ENCODE results near the gene ATP11B. TPM values are rescaled to one million over a fixed set of nuclear protein-coding genes. Genes with fewer than 3 reads are reported as not detected.
"Not testable (repeated sequence)": the region's sequence is repeated elsewhere in the genome, so short reads cannot be mapped to it uniquely, and the experiment has no call there.

ATP11B gene
- total RNA-seq, 2 experiments from 2014 or later = 139 to 143 TPM

DNA sequence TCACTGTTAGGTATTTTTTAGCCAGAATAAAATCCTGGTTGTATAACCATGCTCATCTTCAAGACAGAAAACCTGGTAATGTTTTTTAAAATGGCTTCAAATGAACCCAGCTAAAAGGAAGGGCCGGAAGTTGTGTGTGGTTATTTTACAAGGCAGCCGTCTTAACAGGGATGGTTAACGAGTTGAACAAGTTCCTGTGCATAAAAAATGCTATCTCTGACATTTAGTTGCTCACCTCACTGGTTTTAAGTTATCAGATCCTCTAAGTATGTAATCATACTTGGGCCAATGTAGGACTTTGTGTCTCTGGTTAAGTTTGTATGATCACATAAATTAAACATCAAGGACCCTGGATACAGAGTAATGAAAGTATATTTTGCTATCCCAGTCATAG, 2.1 kb downstream of the ATP11B start:
- Histone ChIP-seq H3K27me3 (ENCODE audit: control insufficient read depth in 1 of 2, insufficient read depth in 2 of 2, low read length in 2 of 2) (no peaks in the 10 kb centered on the region), H3K4me3 (ENCODE audit: low read length) (peak overlapping the region; percentile 70), H3K9me3 (ENCODE audit: control insufficient read depth in 1 of 2, insufficient read depth in 1 of 2, low read length in 2 of 2) (no peaks in the 10 kb centered on the region), H3K4me1 (ENCODE audit: insufficient read depth, low read length) (peaks cover 21% of the 10 kb centered on the region), H3K36me3 (ENCODE audit: insufficient read depth, low read length) (no peaks in the 10 kb centered on the region), H3K27ac (ENCODE audit: low read depth in 1 of 2, low read length in 2 of 2) (peak overlapping the region; percentile 88)
- peaks cover 30% of the 10 kb centered on the region for H3K36me3 Mint-ChIP-seq (ENCODE audit: low read depth)
- H3K27me3 Mint-ChIP-seq = no peaks in the 10 kb centered on the region
- peak overlapping the region; percentile 91 for H3K27ac Mint-ChIP-seq
- intact Hi-C loops (cut with DNase I, micrococcal nuclease) = loop anchor here (2.0 to 10.0 kb wide), 4 partner anchors 13 to 1881 kb away; partner anchors contain the start of genes FXR1 (in 1 of the 2), KLHL24 (in 1 of the 2) and PSMD2 (in 1 of the 2)
- peak in 12 of 14 experiments; percentile 4 to 85 (median 19) for DNase-seq
- H3K4me1 Mint-ChIP-seq (ENCODE audit: low read depth) = peaks cover 48% of the 10 kb centered on the region
- peak overlapping the region; percentile 96 for H3K4me3 Mint-ChIP-seq
- CTCF ChIA-PET = interaction anchor here (1.3 to 1.4 kb wide), 2 partner anchors 9 to 32 kb away, joined by 3 read pairs; no protein-coding TSS in a partner anchor
- no peaks in the 10 kb centered on the region for H3K9me3 Mint-ChIP-seq
- ATAC-seq (ENCODE audit: poor library complexity) = peak; percentile 60
- TF ChIP-seq, protein P1, sequence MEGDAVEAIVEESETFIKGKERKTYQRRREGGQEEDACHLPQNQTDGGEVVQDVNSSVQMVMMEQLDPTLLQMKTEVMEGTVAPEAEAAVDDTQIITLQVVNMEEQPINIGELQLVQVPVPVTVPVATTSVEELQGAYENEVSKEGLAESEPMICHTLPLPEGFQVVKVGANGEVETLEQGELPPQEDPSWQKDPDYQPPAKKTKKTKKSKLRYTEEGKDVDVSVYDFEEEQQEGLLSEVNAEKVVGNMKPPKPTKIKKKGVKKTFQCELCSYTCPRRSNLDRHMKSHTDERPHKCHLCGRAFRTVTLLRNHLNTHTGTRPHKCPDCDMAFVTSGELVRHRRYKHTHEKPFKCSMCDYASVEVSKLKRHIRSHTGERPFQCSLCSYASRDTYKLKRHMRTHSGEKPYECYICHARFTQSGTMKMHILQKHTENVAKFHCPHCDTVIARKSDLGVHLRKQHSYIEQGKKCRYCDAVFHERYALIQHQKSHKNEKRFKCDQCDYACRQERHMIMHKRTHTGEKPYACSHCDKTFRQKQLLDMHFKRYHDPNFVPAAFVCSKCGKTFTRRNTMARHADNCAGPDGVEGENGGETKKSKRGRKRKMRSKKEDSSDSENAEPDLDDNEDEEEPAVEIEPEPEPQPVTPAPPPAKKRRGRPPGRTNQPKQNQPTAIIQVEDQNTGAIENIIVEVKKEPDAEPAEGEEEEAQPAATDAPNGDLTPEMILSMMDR (IDR thresholded peaks at IDR 0.05) = no peak
- POLR2A ChIA-PET = interaction anchor here (1.0 to 3.2 kb wide), 8 partner anchors 9 to 304 kb away, joined by 3 to 13 read pairs (median 7); partner anchors contain the start of gene MCCC1

DNA sequence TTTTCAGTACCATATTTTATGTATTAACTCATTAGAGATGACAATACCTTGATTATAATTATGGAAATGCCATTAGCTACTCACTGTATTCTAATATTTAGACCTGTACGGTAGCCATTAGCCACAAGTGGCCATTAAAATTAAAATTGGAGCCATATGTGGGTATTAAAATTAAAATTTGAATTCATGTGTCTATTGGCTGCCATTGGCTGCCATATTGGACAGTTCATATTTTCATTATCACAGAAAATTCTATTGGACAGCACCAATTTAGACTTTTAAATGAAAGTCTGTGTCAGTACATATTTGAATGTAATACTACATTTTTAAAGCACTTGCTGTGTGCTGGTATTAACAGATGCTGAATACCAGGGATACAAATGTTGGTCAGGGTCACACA, 3.0 kb downstream of the ATP11B start:
- Histone ChIP-seq H3K27me3 (ENCODE audit: control insufficient read depth in 1 of 2, insufficient read depth in 2 of 2, low read length in 2 of 2) (no peaks in the 10 kb centered on the region), H3K4me1 (ENCODE audit: insufficient read depth, low read length) (peaks cover 21% of the 10 kb centered on the region), H3K36me3 (ENCODE audit: insufficient read depth, low read length) (no peaks in the 10 kb centered on the region), H3K9me3 (ENCODE audit: control insufficient read depth in 1 of 2, insufficient read depth in 1 of 2, low read length in 2 of 2) (no peaks in the 10 kb centered on the region), H3K4me3 (ENCODE audit: low read length) (no peak overlapping the region), H3K27ac (ENCODE audit: low read depth in 1 of 2, low read length in 2 of 2) (peak overlapping the region; percentile 4 to 88)
- H3K27ac Mint-ChIP-seq = peak overlapping the region; percentile 91
- CTCF ChIA-PET = interaction anchor here (1.3 to 1.4 kb wide), 2 partner anchors 8 to 31 kb away, joined by 3 read pairs; no protein-coding TSS in a partner anchor
- H3K9me3 Mint-ChIP-seq = no peaks in the 10 kb centered on the region
- intact Hi-C loops (cut with DNase I, micrococcal nuclease) = loop anchor here in 1 of 2 experiments (5.0 to 10.0 kb wide), 3 partner anchors 838 to 1882 kb away; partner anchors contain the start of genes FXR1, KLHL24 and PSMD2
- H3K27me3 Mint-ChIP-seq = no peaks in the 10 kb centered on the region
- DNase-seq (no peak), ATAC-seq (ENCODE audit: poor library complexity) (no peak)
- TF ChIP-seq, protein P1 (IDR thresholded peaks at IDR 0.05) = no peak
- H3K4me1 Mint-ChIP-seq (ENCODE audit: low read depth) = peaks cover 54% of the 10 kb centered on the region
- H3K36me3 Mint-ChIP-seq (ENCODE audit: low read depth) = peaks cover 30% of the 10 kb centered on the region
- POLR2A ChIA-PET = interaction anchor here (2.4 kb wide), 1 partner anchor 13 kb away, joined by 8 read pairs; no protein-coding TSS in a partner anchor
- peak overlapping the region; percentile 96 for H3K4me3 Mint-ChIP-seq

DNA sequence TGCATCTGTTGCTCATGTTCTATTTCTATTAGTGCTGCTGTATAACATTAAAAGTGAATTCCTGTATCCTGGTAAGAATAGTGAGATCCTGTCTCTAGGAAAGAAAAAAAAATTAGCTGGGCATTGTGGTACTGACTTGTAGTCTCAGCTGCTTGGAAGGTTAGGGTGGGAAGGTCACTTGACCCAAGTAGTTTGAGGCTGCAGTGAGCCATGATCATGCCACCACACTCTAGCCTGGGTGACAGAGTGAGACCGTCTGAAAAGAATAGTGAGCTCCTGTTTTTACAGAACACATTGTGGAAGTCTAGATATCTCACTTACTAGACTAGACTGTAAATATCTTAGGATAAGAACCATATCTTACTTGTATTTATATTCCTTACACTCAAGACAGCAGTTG, 4.6 kb downstream of the ATP11B start:
- Histone ChIP-seq H3K27me3 (ENCODE audit: control insufficient read depth in 1 of 2, insufficient read depth in 2 of 2, low read length in 2 of 2) (no peaks in the 10 kb centered on the region), H3K36me3 (ENCODE audit: insufficient read depth, low read length) (no peaks in the 10 kb centered on the region), H3K9me3 (ENCODE audit: control insufficient read depth in 1 of 2, insufficient read depth in 1 of 2, low read length in 2 of 2) (no peaks in the 10 kb centered on the region), H3K4me1 (ENCODE audit: insufficient read depth, low read length) (peaks cover 13% of the 10 kb centered on the region), H3K27ac (ENCODE audit: low read depth in 1 of 2, low read length in 2 of 2) (no peak overlapping the region), H3K4me3 (ENCODE audit: low read length) (no peak overlapping the region)
- TF ChIP-seq, protein P1 (IDR thresholded peaks at IDR 0.05) = no peak
- DNase-seq (no peak), ATAC-seq (ENCODE audit: poor library complexity) (no peak)
- peaks cover 65% of the 10 kb centered on the region for H3K4me1 Mint-ChIP-seq (ENCODE audit: low read depth)
- H3K9me3 Mint-ChIP-seq = no peaks in the 10 kb centered on the region
- peak overlapping the region; percentile 65 for H3K4me3 Mint-ChIP-seq
- CTCF ChIA-PET = no interaction called here
- intact Hi-C loops (cut with DNase I, micrococcal nuclease) = loop anchor here in 1 of 2 experiments (5.0 to 10.0 kb wide), 3 partner anchors 837 to 1883 kb away; partner anchors contain the start of genes FXR1, KLHL24 and PSMD2
- peak overlapping the region; percentile 91 for H3K27ac Mint-ChIP-seq
- no peaks in the 10 kb centered on the region for H3K27me3 Mint-ChIP-seq
- H3K36me3 Mint-ChIP-seq (ENCODE audit: low read depth) = peaks cover 25% of the 10 kb centered on the region
- POLR2A ChIA-PET = no interaction called here

DNA sequence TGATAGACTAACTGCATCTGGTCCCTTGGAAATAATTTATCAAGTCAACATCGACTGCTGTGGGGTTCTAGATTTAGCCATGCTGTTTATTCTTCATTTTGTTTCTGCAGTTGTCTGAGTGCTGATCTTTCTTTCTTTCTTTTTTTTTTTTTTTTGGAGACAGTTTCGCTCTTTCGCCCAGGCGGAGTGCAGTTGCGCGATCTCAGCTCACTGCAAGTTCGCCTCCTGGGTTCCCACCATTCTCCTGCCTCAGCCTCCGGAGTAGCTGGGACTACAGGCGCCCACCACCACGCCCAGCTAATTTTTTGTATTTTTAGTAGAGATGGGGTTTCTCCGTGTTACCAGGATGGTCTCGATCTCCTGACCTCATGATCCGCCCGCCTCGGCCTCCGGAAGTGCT, 5.8 kb downstream of the ATP11B start:
- intact Hi-C loops (cut with DNase I, micrococcal nuclease) = loop anchor here in 1 of 2 experiments (5.0 to 10.0 kb wide), 3 partner anchors 836 to 1884 kb away; partner anchors contain the start of genes FXR1, KLHL24 and PSMD2
- H3K4me3 Mint-ChIP-seq; H3K27ac ChIP-seq (ENCODE audit: low read depth in 1 of 2, low read length in 2 of 2); DNase-seq; H3K9me3 ChIP-seq (ENCODE audit: control insufficient read depth in 1 of 2, insufficient read depth in 1 of 2, low read length in 2 of 2); ATAC-seq (ENCODE audit: poor library complexity); CTCF ChIA-PET; H3K36me3 ChIP-seq (ENCODE audit: insufficient read depth, low read length); H3K27me3 ChIP-seq (ENCODE audit: control insufficient read depth in 1 of 2, insufficient read depth in 2 of 2, low read length in 2 of 2); POLR2A ChIA-PET; H3K4me3 ChIP-seq (ENCODE audit: low read length); H3K27ac Mint-ChIP-seq; H3K27me3 Mint-ChIP-seq; H3K9me3 Mint-ChIP-seq: not testable (repeated sequence)
- peaks cover 20% of the 10 kb centered on the region for H3K36me3 Mint-ChIP-seq (ENCODE audit: low read depth)
- H3K4me1 ChIP-seq (ENCODE audit: insufficient read depth, low read length) = peaks cover 11% of the 10 kb centered on the region
- peaks cover 72% of the 10 kb centered on the region for H3K4me1 Mint-ChIP-seq (ENCODE audit: low read depth)
